HG03280 (cell line): Measurements from ENCODE around the gene NPIPB4.
A peak's percentile ranks its signal among the peaks of the same experiment; 100 is the strongest.
"Not testable (repeated sequence)": the region's sequence is repeated elsewhere in the genome, so short reads cannot be mapped to it uniquely, and the experiment has no call there.

ENCODE experiments used
- ATAC-seq: cut with Tn5 transposase; IDR thresholded peaks from one replicate; pipeline ENCODE4 v1.9.1; 2021; ENCODE audit warnings: mild to moderate bottlenecking, moderate library complexity; ENCODE audit not compliant: unreplicated experiment

NPIPB4 gene

DNA sequence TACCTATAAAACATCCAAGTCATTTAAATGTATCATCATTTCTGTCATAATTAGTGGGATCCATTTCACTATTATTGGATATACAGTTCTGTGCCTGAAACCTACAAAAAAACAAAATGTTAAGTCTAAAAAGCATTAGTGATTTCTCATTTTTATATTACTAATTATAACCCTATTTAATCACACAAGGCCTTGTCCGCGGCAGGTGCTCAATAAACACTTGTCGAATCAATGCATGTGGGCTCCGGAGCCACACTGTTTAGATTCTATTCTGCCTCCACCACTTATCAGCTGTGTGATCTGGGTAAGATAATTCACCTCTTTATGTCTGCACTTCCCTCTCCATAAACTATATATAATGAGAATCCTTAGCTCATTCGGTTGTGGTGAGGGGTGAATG is at the start of gene NPIPB4:
NPIPB4 (minus strand) TSS at position 101 of the 400 bp plus-strand sequence. CDS start 378 bp downstream, outside the sequence.
- not testable (repeated sequence) for ATAC-seq

DNA sequence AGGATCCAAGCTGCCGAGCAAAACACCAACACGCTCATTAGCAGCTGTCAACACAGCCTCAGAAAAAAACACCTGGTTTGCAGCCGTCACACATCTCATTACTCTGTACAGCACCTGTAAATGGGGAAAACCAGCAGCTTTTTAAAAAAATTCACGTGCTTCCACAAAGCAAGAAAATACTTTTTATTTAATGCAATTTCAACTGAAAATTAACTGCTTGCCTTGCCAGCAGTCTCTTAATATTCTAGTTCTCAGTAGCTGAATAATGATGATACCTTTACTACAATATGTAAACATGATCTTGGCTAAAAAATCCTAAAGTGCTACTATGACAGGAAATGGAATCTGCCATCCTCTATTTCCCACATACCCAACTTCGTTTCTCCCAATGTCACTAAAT is 41.4 kb upstream of the NPIPB4 start:
- not testable (repeated sequence) for ATAC-seq

DNA sequence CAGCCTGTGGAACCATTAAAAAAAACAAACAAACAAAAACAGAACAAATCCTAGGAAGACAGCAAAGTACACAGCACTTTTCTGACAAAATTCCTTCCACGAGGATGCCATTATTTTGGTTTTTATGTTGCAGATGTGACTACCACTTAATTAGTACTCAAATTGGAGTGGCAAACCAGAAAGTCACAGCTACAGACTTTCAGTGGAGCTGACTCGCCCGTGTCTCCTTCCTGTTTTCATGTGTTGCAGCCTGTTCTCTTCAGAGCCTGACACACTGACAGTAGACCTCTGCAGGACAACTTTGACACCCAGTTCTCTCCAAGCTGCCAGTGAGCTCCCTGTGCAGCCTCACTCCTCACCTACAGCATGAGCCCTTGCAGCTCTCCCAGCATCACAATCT is 24.4 kb upstream of the NPIPB4 start:
- ATAC-seq, result not testable (repeated sequence)

- ATAC-seq, result not testable (repeated sequence)
These were observed 20.4 kb downstream of the NPIPB4 start for GRCh38 chr16:21837186-21837585.

DNA sequence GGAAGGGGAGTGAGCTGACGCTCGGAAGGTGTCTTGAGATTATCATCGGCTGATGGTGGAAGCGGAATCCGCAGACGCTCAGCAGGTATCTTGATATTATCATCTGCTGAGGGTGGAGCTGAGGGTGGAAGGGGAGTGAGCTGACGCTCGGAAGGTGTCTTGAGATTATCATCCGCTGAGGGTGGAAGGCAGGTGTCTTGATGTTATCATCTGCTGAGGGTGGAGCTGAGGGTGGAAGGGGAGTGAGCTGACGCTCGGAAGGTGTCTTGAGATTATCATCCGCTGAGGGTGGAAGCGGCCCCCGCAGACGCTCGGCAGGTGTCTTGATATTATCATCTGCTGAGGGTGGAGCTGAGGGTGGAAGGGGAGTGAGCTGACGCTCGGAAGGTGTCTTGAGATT is 21.2 kb downstream of the NPIPB4 start:
- not testable (repeated sequence) for ATAC-seq

GRCh38 chr16:21835747-21836146 is 21.8 kb downstream of the NPIPB4 start:
- not testable (repeated sequence) for ATAC-seq

DNA sequence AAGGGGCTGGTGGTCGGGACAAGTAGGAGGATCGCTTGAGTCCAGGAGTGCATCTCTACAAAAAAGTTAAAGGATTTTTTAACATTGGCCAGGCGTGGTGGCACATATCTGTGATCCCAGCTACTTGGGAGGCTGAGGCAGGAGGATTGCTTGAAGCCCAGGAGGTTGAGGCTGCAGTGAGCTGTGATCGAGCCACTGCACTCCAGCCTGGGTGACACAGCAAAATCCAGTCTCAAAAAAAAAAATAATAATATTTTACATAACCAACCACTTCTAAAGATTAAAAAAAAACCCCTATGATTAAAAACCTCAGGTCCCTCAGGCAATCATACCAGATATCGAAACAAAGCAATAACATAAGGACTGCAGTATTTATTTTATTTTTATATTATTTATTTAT is 23.3 kb downstream of the NPIPB4 start:
- not testable (repeated sequence) for ATAC-seq

- ATAC-seq, result not testable (repeated sequence)
These were observed 27.6 kb downstream of the NPIPB4 start for GRCh38 chr16:21829929-21830328.

GRCh38 chr16:21826067-21826706 is 31.4 kb downstream of the NPIPB4 start:
- ATAC-seq, result not testable (repeated sequence)

DNA sequence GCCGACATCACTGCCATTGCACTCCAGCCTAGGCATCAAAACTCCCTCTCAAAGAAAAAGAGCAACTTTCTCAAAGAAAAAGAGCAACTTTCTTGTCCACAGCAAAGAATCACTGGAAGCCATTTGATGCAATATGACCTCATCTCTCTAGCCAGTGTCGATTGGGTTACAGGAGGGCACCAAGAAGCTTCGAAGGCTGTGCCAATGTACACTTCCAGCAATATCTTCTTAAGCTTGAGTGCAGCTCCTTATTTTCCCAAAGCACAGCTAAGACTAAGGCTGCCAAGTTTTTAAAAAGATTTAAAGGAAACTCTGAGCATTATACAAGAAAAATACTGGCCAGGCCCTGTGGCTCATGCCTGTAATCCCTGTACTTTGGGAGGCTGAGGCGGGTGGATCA is 32.0 kb downstream of the NPIPB4 start:
- ATAC-seq, result not testable (repeated sequence)

DNA sequence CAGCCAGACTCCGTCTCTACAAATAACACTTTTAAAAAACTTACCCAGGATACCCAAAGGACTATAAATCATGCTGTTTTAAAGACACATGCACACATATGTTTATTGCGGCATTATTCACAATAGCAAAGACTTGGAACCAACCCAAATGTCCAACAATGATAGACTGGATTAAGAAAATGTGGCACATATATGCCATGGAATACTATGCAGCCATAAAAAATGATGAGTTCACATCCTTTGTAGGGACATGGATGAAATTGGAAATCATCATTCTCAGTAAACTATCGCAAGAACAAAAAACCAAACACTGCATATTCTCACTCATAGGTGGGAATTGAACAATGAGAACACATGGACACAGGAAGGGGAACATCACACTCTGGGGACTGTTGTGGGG is 34.3 kb downstream of the NPIPB4 start:
- ATAC-seq, result not testable (repeated sequence)

DNA sequence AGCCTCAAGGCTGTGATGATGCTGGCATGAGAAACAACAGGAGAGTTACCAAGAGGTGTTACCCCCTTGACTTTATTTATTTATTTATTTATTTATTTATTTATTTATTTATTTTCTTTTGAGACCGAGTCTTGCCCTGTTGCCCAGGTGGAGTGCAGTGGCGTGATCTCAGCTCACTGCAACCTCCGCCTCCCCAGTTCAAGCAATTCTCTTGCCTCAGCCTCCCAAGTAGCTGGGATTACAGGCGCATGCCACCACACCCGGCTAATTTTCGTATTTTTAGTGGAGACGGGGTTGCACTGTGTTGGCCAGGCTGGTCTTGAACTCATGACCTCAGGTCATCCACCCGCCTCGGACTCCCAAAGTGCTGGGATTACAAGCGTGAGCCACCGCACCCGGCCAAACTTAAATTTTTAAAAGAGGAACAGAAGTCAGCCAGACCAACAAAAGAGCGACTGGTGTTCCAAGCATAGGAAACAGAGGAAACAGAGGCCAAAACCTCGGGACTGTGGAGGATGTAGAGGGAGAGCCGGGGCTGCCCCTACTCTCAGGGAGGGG is 36.6 kb downstream of the NPIPB4 start:
- not testable (repeated sequence) for ATAC-seq

GRCh38 chr16:21820028-21820907 is 37.3 kb downstream of the NPIPB4 start:
- ATAC-seq, result peak; percentile 87

GRCh38 chr16:21819617-21820016 is 37.9 kb downstream of the NPIPB4 start:
- ATAC-seq, result not testable (repeated sequence)

- not testable (repeated sequence) for ATAC-seq
These were observed 40.5 kb downstream of the NPIPB4 start for GRCh38 chr16:21817012-21817411.

DNA sequence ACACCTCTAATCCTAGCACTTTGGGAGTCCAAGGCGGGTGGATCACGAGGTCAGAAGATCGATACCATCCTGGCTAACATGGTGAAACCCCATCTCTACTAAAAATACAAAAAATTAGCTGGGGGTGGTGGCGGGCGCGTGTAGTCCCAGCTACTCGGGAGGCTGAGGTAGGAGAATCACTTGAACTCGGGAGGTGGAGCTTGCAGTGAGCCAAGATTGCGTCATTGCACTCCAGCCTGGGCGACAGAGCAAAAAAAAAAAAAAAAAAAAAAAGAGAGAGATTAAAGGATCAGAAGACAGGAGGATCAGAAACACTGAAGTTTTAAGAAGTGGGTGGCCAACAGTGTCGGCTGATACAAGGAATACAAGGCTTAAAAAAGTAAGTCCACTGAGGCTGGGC is 41.9 kb downstream of the NPIPB4 start:
- not testable (repeated sequence) for ATAC-seq

DNA sequence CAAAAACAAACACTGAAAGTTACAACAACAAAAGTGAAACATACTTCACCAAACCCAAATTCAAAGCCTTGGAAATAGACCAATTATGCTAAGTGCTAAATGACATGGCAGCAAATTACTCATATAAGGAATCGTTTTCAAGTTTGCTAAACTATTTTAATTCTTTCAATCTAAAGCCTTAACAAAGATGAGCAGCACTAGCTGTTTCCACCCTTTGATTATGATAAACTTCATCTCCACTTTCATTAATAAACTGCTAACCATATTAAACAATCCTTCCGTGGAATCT is 55.2 kb downstream of the NPIPB4 start:
- ATAC-seq, result not testable (repeated sequence)

- not testable (repeated sequence) for ATAC-seq
These were observed 55.8 kb downstream of the NPIPB4 start for GRCh38 chr16:21801538-21802374.

GRCh38 chr16:21798601-21799000 is 59.0 kb downstream of the NPIPB4 start:
- ATAC-seq, result not testable (repeated sequence)

- ATAC-seq, result not testable (repeated sequence)
These were observed 64.2 kb downstream of the NPIPB4 start for GRCh38 chr16:21793310-21793709.

GRCh38 chr16:21790506-21790905 is 67.0 kb downstream of the NPIPB4 start:
- ATAC-seq, result not testable (repeated sequence)
